ENCODE results near the gene PDE4D. TPM values are rescaled to one million over a fixed set of nuclear protein-coding genes. Genes with fewer than 3 reads are reported as not detected.

The PDE4D gene
- total and polyA plus RNA-seq, 2 donors (not counting 1 experiment from before 2014, with no cell fraction given): 14.9 to 171 TPM

GRCh38 chr5:59209758-59210359 lies 683.7 kb downstream of the PDE4D start:
- no peaks in the 10 kb centered on the region for H3K27me3 Mint-ChIP-seq
- WGBS (ENCODE audit: insufficient coverage): no CpG with 5 or more reads among the region's 3 CpGs
- H3K27me3 ChIP-seq (replicated peaks in 1 of 4; ENCODE audit: control extremely low read depth in 1 of 4, control insufficient read depth in 3 of 4, insufficient read depth in 4 of 4, low read length in 3 of 4): no peaks in the 10 kb centered on the region
- ATAC-seq (ENCODE audit: low read depth) (no peak), DNase-seq (no peak)
- ChIA-PET POLR2A (no interaction called here), CTCF (interaction anchor here (2.0 kb wide), 1 partner anchor 158 kb away, joined by 7 read pairs; no protein-coding TSS in a partner anchor)
- no peaks in the 10 kb centered on the region for H3K9me3 ChIP-seq (ENCODE audit: control extremely low read depth in 1 of 3, control insufficient read depth in 2 of 3, insufficient read depth in 1 of 3, low read length in 2 of 3)
- H4K20me1 ChIP-seq (ENCODE audit: control insufficient read depth, insufficient read depth, low read length, poor library complexity, severe bottlenecking): no peaks in the 10 kb centered on the region
- no peak overlapping the region for H3K4me3 ChIP-seq (ENCODE audit: control extremely low read depth in 1 of 5, extremely low read depth in 1 of 5, insufficient read depth in 1 of 5, low read depth in 2 of 5, low read length in 4 of 5)
- no peak overlapping the region for H3K4me2 ChIP-seq (replicated peaks; ENCODE audit: low read depth, low read length, poor library complexity, severe bottlenecking)
- H3K27ac Mint-ChIP-seq: no peak overlapping the region
- no peaks in the 10 kb centered on the region for H3K79me2 ChIP-seq (ENCODE audit: control insufficient read depth, insufficient read depth, low read length)
- no peak overlapping the region for H3K27ac ChIP-seq (ENCODE audit: low read length in 2 of 2)
- no peaks in the 10 kb centered on the region for H3K4me1 ChIP-seq (ENCODE audit: control insufficient read depth in 2 of 2, insufficient read depth in 2 of 2, low read length in 2 of 2)
- no peaks in the 10 kb centered on the region for H3K4me1 Mint-ChIP-seq
- no peak overlapping the region for H3K4me3 Mint-ChIP-seq
- intact Hi-C loops (cut with micrococcal nuclease): no loop called here
- no peak overlapping the region for H3K9ac ChIP-seq (ENCODE audit: low read length)
- H3K36me3 ChIP-seq (replicated peaks in 1 of 2; ENCODE audit: control extremely low read depth in 1 of 2, control insufficient read depth in 1 of 2, extremely low read depth in 1 of 2, insufficient read depth in 2 of 2, low read length in 1 of 2): peaks cover 0 to 1% of the 10 kb centered on the region in 2 experiments
- no peak overlapping the region for H2AFZ ChIP-seq (ENCODE audit: insufficient read depth, low read depth, low read length, poor library complexity, severe bottlenecking)
- H3K9me3 Mint-ChIP-seq (ENCODE audit: insufficient read depth): no peaks in the 10 kb centered on the region
- no peak for TF ChIP-seq EZH2 (IDR thresholded peaks at IDR 0.05; ENCODE audit: borderline replicate concordance, insufficient read depth, low read depth, low read length, poor library complexity, severe bottlenecking)
- no peak for TF ChIP-seq CTCF (IDR thresholded peaks at IDR 0.05)

GRCh38 chr5:59208474-59208873 lies 685.1 kb downstream of the PDE4D start:
- Mint-ChIP-seq H3K4me1 (no peaks in the 10 kb centered on the region), H3K27me3 (no peaks in the 10 kb centered on the region), H3K9me3 (ENCODE audit: insufficient read depth) (no peaks in the 10 kb centered on the region), H3K4me3 (no peak overlapping the region), H3K27ac (no peak overlapping the region)
- no peak overlapping the region for H3K27ac ChIP-seq (ENCODE audit: low read length in 2 of 2)
- POLR2A ChIA-PET: no interaction called here
- H3K9me3 ChIP-seq (ENCODE audit: control extremely low read depth in 1 of 3, control insufficient read depth in 2 of 3, insufficient read depth in 1 of 3, low read length in 2 of 3): no peaks in the 10 kb centered on the region
- H3K9ac ChIP-seq (ENCODE audit: low read length): no peak overlapping the region
- CTCF ChIA-PET: interaction anchor here (2.0 kb wide), 1 partner anchor 159 kb away, joined by 7 read pairs; no protein-coding TSS in a partner anchor
- H3K79me2 ChIP-seq (ENCODE audit: control insufficient read depth, insufficient read depth, low read length): no peaks in the 10 kb centered on the region
- no peak for TF ChIP-seq EZH2 (IDR thresholded peaks at IDR 0.05; ENCODE audit: borderline replicate concordance, insufficient read depth, low read depth, low read length, poor library complexity, severe bottlenecking)
- TF ChIP-seq CTCF (IDR thresholded peaks at IDR 0.05): no peak
- no peak for DNase-seq
- H3K4me3 ChIP-seq (ENCODE audit: control extremely low read depth in 1 of 5, extremely low read depth in 1 of 5, insufficient read depth in 1 of 5, low read depth in 2 of 5, low read length in 4 of 5): no peak overlapping the region
- no peaks in the 10 kb centered on the region for H3K27me3 ChIP-seq (replicated peaks in 1 of 4; ENCODE audit: control extremely low read depth in 1 of 4, control insufficient read depth in 3 of 4, insufficient read depth in 4 of 4, low read length in 3 of 4)
- intact Hi-C loops (cut with micrococcal nuclease): no loop called here
- H3K4me1 ChIP-seq (ENCODE audit: control insufficient read depth in 2 of 2, insufficient read depth in 2 of 2, low read length in 2 of 2): no peaks in the 10 kb centered on the region
- no peak for ATAC-seq (ENCODE audit: low read depth)
- no peak overlapping the region for H2AFZ ChIP-seq (ENCODE audit: insufficient read depth, low read depth, low read length, poor library complexity, severe bottlenecking)
- no peak overlapping the region for H3K4me2 ChIP-seq (replicated peaks; ENCODE audit: low read depth, low read length, poor library complexity, severe bottlenecking)
- H4K20me1 ChIP-seq (ENCODE audit: control insufficient read depth, insufficient read depth, low read length, poor library complexity, severe bottlenecking): no peaks in the 10 kb centered on the region
- peaks cover 0 to 1% of the 10 kb centered on the region in 2 experiments for H3K36me3 ChIP-seq (replicated peaks in 1 of 2; ENCODE audit: control extremely low read depth in 1 of 2, control insufficient read depth in 1 of 2, extremely low read depth in 1 of 2, insufficient read depth in 2 of 2, low read length in 1 of 2)
